Heart left ventricle (tissue), 16 donors: ENCODE measurements around the gene PACSIN2. TPM values are rescaled to one million over a fixed set of nuclear protein-coding genes. Genes with fewer than 3 reads are reported as not detected.

Experiments used
- ATAC-seq, 4 donors: fragments of 200-7000 bp; cut with Tn5 transposase; one replicate each; pipeline ENCODE4 v1.9.1; 2020 to 2022; ENCODE audit warnings: moderate library complexity in 4 of 4, mild to moderate bottlenecking in 3 of 4, moderate number of reproducible peaks in 1 of 4
- DNase-seq, 5 donors: peaks; one replicate each; pipeline ENCODE4 v3.0.0-alpha.2; 2020
- H3K27ac ChIP-seq, 12 donors: fragments of 200-600 bp; sonication (generic) in 4 of 12; one replicate each; pipeline versions ENCODE4 v1.5.0 to v1.8.0; 2016 to 2022; ENCODE audit warnings: mild to moderate bottlenecking in 2 of 12
- H3K27me3 ChIP-seq, 9 donors: fragments of 200-600 bp; sonication (generic) in 2 of 9; one replicate each; pipeline versions ENCODE4 v1.5.1 to v1.8.0; 2016 to 2022; ENCODE audit warnings: mild to moderate bottlenecking in 3 of 9
- H3K36me3 ChIP-seq, 9 donors: fragments of 200-600 bp; sonication (generic) in 2 of 9; one replicate each; pipeline versions ENCODE4 v1.5.0 to v1.8.0; 2018 to 2022; ENCODE audit warnings: mild to moderate bottlenecking in 2 of 9
- H3K4me1 ChIP-seq, 12 donors: fragments of 200-600 bp; sonication (generic) in 4 of 12; one replicate each; pipeline versions ENCODE4 v1.5.0 to v1.8.0; 2016 to 2022; ENCODE audit warnings: mild to moderate bottlenecking in 3 of 12
- H3K4me3 ChIP-seq, 12 donors: fragments of 200-600 bp; sonication (generic) in 4 of 12; one replicate each; pipeline versions ENCODE4 v1.5.0 to v1.8.0; 2017 to 2022; ENCODE audit warnings: mild to moderate bottlenecking in 9 of 12, moderate library complexity in 4 of 12
- H3K9me3 ChIP-seq, 12 donors: fragments of 200-600 bp; sonication (generic) in 4 of 12; one replicate each; pipeline versions ENCODE4 v1.5.0 to v1.8.0; 2016 to 2022; ENCODE audit warnings: mild to moderate bottlenecking in 1 of 12
- POLR2A ChIP-seq, 2 donors: fragments of 450-650 bp; IDR thresholded peaks; one replicate each; pipeline ENCODE4 v1.6.1; 2017; ENCODE audit warnings: antibody characterized with exemption in 2 of 2, mild to moderate bottlenecking in 2 of 2, moderate library complexity in 2 of 2
- WGBS, 4 donors: extraction: QIAGEN DNeasy Blood & Tissue Kit in 2 of 4; methylation state at CpG; one replicate each; pipeline versions ENCODE4 v1.1.5 to v1.1.7; 2013 to 2018; 5-methylcytosine and 5-hydroxymethylcytosine counted together
- intact Hi-C, 10 donors: fragments of 100-400 bp; cut with DNase I; formaldehyde crosslinking; loops; one replicate each; pipeline versions ENCODE4 v1.11.1 to v1.14.2; 2022
- polyA plus RNA-seq, 2 donors: library from polyadenylated mRNA; stranded (reverse); fragments of 200-250 nt; gene quantifications; one replicate each; pipeline ENCODE4 v1.2.3, GENCODE V29; 2013
- total RNA-seq, 9 donors: library from RNA; depleted of rRNA in 2 of 9; stranded (reverse); fragments of >200 nt in 2 of 9; fragmentation: NEBNext Ultra II Directional in 3 of 9; extraction: Animal tissue kit (Norgen Biotek cat#: 25700) in 3 of 9; gene quantifications; one replicate each; pipeline versions ENCODE4 v1.1.0 to v1.2.4, GENCODE V29; 2016 to 2023
- TF ChIP-seq, protein P1 (sequence below), 12 donors: fragments of 200-600 bp; sonication (generic) in 4 of 12; IDR thresholded peaks; one replicate each; pipeline versions ENCODE4 v1.5.0 to v1.8.0; 2018 to 2022; ENCODE audit warnings: antibody characterized with exemption in 12 of 12, mild to moderate bottlenecking in 5 of 12
- donor health status: ischemic (EF 13 %, LVEDD 7.1; RV severe dilation, severe dysfunction).
- donor health status: healthy with polysubstance abuse.
- donor health status: DM: no; HTN: yes; CAD: no.
- donor health status: DM: no; HTN: no; CAD: no.
- donor health status: ischemic (EF 25% LVEDD 6.9; RV normal size, moderate dysfunction).
- donor health status: ischemic (EF 25% LVEDD 5.7; RV mildly dilated, moderate dysfunction).
- donor health status: healthy.
- donor health status: DM: yes; HTN: yes; CAD: no.
- donor health status: ischemic (EF 35%, LVEDD 5.7; RV mildly dilated, moderate dysfunction).
- donor health status: nonischemic (EF 11% LVEDD 7.7; RV severe dilation, severe dysfunction).
- donor health status: DM: yes; HTN: yes; CAD: no.
- donor health status: PGD.
- donor health status: ischemic (EF 29% LVEDD 5.4; RV normal size, mild dysfunction).
- donor health status: nonischemic (EF 23%, LVEDD 6.1; RV moderate dilation, normal function).

The PACSIN2 gene
- total and polyA plus RNA-seq, 11 donors, result 26.5 to 87.1 (median 59.3) TPM

DNA sequence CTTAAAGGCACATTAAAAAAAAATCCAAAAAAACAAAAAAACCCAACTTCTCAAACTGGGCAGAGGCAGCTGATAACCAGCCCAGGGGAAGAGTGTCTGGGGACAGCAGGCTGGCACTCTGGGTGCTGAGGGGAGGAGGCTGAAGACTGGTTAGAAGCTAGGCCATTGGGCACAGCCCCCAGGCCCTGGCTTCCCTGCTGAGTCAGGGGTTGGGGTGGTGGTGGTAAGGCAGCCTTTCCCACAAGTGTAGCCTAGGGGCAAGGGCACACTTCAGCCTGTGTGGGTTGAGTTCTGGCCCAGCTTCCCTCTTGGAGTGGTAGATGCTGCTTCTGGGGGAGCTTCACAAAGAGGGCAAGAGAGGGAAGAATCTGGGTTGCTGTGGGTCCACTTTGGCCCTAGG is 141.6 kb downstream of the PACSIN2 start:
- ATAC-seq (no peak), DNase-seq (no peak)
- TF ChIP-seq, protein P1, sequence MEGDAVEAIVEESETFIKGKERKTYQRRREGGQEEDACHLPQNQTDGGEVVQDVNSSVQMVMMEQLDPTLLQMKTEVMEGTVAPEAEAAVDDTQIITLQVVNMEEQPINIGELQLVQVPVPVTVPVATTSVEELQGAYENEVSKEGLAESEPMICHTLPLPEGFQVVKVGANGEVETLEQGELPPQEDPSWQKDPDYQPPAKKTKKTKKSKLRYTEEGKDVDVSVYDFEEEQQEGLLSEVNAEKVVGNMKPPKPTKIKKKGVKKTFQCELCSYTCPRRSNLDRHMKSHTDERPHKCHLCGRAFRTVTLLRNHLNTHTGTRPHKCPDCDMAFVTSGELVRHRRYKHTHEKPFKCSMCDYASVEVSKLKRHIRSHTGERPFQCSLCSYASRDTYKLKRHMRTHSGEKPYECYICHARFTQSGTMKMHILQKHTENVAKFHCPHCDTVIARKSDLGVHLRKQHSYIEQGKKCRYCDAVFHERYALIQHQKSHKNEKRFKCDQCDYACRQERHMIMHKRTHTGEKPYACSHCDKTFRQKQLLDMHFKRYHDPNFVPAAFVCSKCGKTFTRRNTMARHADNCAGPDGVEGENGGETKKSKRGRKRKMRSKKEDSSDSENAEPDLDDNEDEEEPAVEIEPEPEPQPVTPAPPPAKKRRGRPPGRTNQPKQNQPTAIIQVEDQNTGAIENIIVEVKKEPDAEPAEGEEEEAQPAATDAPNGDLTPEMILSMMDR (IDR thresholded peaks at IDR 0.05), result no peak
- TF ChIP-seq POLR2A (IDR thresholded peaks at IDR 0.05), result no peak
- no peak overlapping the region for H3K27ac ChIP-seq
- H3K36me3 ChIP-seq, result peaks cover 0 to 97% (median 82%) of the 10 kb centered on the region in 9 donors
- H3K9me3 ChIP-seq, result no peaks in the 10 kb centered on the region
- H3K4me3 ChIP-seq, result no peak overlapping the region
- H3K4me1 ChIP-seq, result peaks cover 0 to 22% (median 12%) of the 10 kb centered on the region in 12 donors
- intact Hi-C loops, result loop anchor here in 3 of 10 donors (5.0 to 10.0 kb wide), 4 partner anchors 91 to 211 kb away; partner anchors contain the start of genes PACSIN2 (in 1 of the 3) and TTLL1 (in 1 of the 3)
- H3K27me3 ChIP-seq, result no peaks in the 10 kb centered on the region

DNA sequence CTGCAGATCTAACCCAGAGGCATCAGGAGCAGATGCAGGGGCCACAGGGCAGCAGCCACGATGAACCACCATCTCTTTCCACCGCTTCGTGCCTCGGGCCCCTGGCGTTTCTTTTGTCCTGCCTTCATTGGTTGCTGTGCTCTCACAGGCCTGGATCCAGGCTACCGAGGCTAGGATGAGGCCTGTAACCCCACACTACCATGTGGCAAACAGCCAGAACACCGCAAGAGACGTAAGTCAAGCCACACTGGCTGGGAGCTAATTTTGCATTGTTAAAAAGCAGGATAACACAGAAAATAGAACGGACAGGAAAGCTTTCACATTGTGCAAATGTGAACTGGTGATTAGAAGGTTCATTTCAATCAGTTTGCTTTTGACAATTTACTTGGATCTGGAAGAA is 142.1 kb downstream of the PACSIN2 start:
- TF ChIP-seq, protein P1 (IDR thresholded peaks at IDR 0.05), result no peak
- no peak for TF ChIP-seq POLR2A (IDR thresholded peaks at IDR 0.05)
- Histone ChIP-seq H3K4me3 (no peak overlapping the region), H3K36me3 (peaks cover 0 to 92% (median 77%) of the 10 kb centered on the region in 9 donors), H3K4me1 (peaks cover 0 to 22% (median 12%) of the 10 kb centered on the region in 12 donors), H3K27ac (no peak overlapping the region), H3K27me3 (no peaks in the 10 kb centered on the region), H3K9me3 (no peaks in the 10 kb centered on the region)
- 68 to 75% (median 71%) methylated on average over 9 of the region's 9 CpGs for WGBS, 4 donors
- ATAC-seq (no peak), DNase-seq (no peak)
- intact Hi-C loops, result loop anchor here in 3 of 10 donors (5.0 to 10.0 kb wide), 4 partner anchors 92 to 212 kb away; partner anchors contain the start of genes PACSIN2 (in 1 of the 3) and TTLL1 (in 1 of the 3)

DNA sequence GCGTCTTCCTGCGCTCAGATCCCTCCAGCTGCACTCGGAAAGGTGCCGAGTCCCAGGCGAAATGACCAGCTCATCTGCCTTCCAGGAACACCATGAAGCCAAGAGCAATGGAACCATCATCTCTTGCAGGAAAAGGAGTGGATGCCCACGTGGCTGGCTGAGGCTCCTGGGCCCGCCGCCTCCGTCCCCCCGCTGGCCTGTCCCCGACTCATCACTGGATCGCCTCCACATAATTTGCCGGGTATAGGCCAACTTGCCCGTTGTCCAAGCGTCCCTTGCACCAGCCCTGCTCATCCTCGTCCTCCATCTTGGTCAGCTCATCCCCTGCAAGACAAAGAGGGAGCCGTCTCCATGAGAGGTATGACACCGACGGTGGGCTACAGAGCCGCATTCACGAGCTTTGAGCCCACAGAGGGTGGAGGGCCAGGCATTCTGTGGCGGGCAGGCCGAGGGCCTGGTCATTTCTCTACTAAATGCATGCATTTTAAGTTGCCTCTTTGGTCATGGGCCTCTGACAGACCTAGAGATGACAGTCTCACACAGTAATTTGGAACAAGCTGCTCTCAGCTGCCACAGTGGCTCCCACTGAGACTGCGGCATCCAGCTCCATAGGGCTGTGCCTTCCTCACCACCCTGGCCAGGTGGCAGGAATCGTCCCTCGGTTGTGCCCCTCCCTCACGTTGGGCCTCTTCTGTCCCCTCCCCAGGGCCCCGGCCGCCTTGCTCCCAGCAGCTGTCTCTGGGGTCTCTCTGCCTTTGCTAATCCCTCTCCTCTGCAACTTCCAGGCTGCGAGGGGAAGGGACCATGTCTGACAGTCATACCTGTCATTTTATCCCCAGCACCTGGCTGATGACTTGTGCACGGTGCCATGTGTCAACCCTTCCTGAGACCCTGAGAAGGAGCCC is 143.6 kb downstream of the PACSIN2 start:
- H3K27ac ChIP-seq, result no peak overlapping the region
- no peak for TF ChIP-seq POLR2A (IDR thresholded peaks at IDR 0.05)
- TF ChIP-seq, protein P1 (IDR thresholded peaks at IDR 0.05), result no peak
- no peak for DNase-seq
- no peaks in the 10 kb centered on the region for H3K27me3 ChIP-seq
- H3K4me3 ChIP-seq, result no peak overlapping the region
- H3K4me1 ChIP-seq, result peaks cover 0 to 22% (median 12%) of the 10 kb centered on the region in 12 donors
- intact Hi-C loops, result loop anchor here in 3 of 10 donors (5.0 to 10.0 kb wide), 4 partner anchors 93 to 213 kb away; partner anchors contain the start of genes PACSIN2 (in 1 of the 3) and TTLL1 (in 1 of the 3)
- 90 to 94% (median 92%) methylated on average over 29 to 31 of the region's 31 CpGs for WGBS, 4 donors
- no peaks in the 10 kb centered on the region for H3K9me3 ChIP-seq
- ATAC-seq, result no peak
- H3K36me3 ChIP-seq, result peaks cover 0 to 77% (median 63%) of the 10 kb centered on the region in 9 donors

DNA sequence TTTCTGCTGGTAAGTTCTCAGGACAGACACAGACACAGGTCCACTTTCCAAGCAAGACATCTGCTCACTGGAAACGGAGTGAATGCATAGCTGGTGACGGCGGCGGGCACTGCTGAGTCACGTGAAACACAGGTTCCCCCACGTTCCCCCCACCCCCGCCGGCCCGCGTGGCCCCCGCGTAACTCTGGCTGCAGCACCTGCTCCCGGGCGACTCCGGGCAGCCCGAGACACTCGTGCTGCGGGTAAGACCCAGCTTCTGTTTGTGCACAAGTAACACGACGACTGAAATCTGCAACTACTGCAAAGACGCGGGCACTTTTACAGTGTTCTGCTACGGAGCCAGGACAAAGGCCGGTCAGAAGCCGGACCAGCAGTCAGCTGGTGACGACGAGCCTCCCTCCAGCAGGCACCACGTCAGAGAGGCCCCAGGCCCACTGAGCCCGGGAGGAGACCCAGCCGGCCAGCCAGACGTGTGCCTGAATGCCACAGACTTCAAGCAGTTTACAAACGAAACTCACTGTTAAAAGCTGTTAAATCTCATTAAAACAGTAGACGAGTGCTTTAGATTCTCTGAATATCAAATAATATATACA is 145.0 kb downstream of the PACSIN2 start:
- Histone ChIP-seq H3K36me3 (peaks cover 0 to 63% (median 48%) of the 10 kb centered on the region in 9 donors), H3K27ac (no peak overlapping the region), H3K27me3 (no peaks in the 10 kb centered on the region), H3K9me3 (no peaks in the 10 kb centered on the region), H3K4me3 (no peak overlapping the region), H3K4me1 (peaks cover 0 to 22% (median 12%) of the 10 kb centered on the region in 12 donors)
- 86 to 88% (median 88%) methylated on average over 31 to 33 of the region's 33 CpGs for WGBS, 4 donors
- intact Hi-C loops, result loop anchor here (2.0 to 10.0 kb wide), 12 partner anchors 32 to 225 kb away; partner anchors contain the start of genes TTLL1 (in 2 of the 10) and PACSIN2 (in 1 of the 10)
- DNase-seq, result no peak
- TF ChIP-seq POLR2A (IDR thresholded peaks at IDR 0.05), result no peak
- TF ChIP-seq, protein P1 (IDR thresholded peaks at IDR 0.05), result no peak
- no peak for ATAC-seq
